Medulla oblongata (tissue), 1 donor: ENCODE results near the gene TMEM51.

Experiments
- DNase-seq: peaks from one replicate; pipeline ENCODE4 v3.0.0-alpha.2; 2015; ENCODE audit errors: extremely low spot score

The TMEM51 gene

GRCh38 chr1:15196807-15197530 is 43.4 kb downstream of the TMEM51 start:
- DNase-seq, result no peak

GRCh38 chr1:15197591-15198447 is 44.3 kb downstream of the TMEM51 start:
- DNase-seq, result no peak

- DNase-seq, result no peak
Measured at GRCh38 chr1:15198684-15199083, 45.1 kb downstream of the TMEM51 start.

- DNase-seq, result no peak
Measured at GRCh38 chr1:15201221-15201620, 47.7 kb downstream of the TMEM51 start.

- no peak for DNase-seq
Measured at GRCh38 chr1:15201849-15202551, 48.5 kb downstream of the TMEM51 start.

- DNase-seq, result no peak
Measured at GRCh38 chr1:15204931-15205330, 51.4 kb downstream of the TMEM51 start.

GRCh38 chr1:15205586-15206346 is 52.2 kb downstream of the TMEM51 start:
- DNase-seq, result no peak

GRCh38 chr1:15206418-15207030 is 53.0 kb downstream of the TMEM51 start:
- no peak for DNase-seq

- peak; percentile 31 for DNase-seq
Measured at GRCh38 chr1:15207031-15207828, 53.7 kb downstream of the TMEM51 start.

- DNase-seq, result no peak
Measured at GRCh38 chr1:15207829-15208429, 54.4 kb downstream of the TMEM51 start.

GRCh38 chr1:15210651-15211375 is 57.3 kb downstream of the TMEM51 start:
- DNase-seq, result no peak

GRCh38 chr1:15211424-15211823 is 57.9 kb downstream of the TMEM51 start:
- DNase-seq, result no peak

GRCh38 chr1:15212216-15212953 is 58.8 kb downstream of the TMEM51 start:
- no peak for DNase-seq

GRCh38 chr1:15212954-15213291 is 59.4 kb downstream of the TMEM51 start:
- DNase-seq, result no peak

GRCh38 chr1:15213341-15213821 is 59.8 kb downstream of the TMEM51 start:
- peak; percentile 35 for DNase-seq

- DNase-seq, result no peak
Measured at GRCh38 chr1:15214527-15214926, 61.0 kb downstream of the TMEM51 start.

GRCh38 chr1:15215116-15215515 is 61.6 kb downstream of the TMEM51 start:
- no peak for DNase-seq

GRCh38 chr1:15217654-15218053 is 64.1 kb downstream of the TMEM51 start:
- no peak for DNase-seq
